CMK (cell line): ENCODE data around the gene GZMB.
"Not testable (repeated sequence)": the region's sequence is repeated elsewhere in the genome, so short reads cannot be mapped to it uniquely, and the experiment has no call there.

Source experiments
- DNase-seq: peaks from one replicate; pipeline ENCODE4 v3.0.0-alpha.2; 2010; ENCODE audit warnings: low read depth

GZMB gene

DNA sequence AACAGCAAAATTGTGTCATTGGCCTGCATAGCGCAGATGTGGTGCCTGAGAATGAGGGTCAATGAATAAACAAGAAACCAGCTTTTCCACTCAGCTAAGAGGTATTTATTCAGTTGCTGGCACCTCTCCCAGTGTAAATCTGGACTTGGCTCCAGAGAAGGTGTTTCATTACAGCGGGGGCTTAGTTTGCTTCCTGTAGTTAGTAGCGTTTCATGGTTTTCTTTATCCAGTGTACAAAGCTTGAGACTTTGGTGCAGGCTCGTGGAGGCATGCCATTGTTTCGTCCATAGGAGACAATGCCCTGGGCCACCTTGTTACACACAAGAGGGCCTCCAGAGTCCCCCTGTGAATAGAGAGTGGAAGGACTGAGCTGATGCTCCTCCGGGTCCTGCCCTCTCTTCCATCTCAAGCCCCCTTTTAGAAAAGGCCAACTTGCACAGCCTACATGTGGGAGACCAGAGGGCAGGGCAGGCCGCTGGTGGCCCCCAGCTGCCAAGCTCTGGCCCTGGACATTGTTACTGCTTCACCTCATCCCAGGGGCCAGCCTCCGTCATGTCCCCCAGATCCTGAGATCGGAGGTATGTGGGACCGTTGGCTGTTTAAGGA lies 3.0 kb downstream of the GZMB start:
- DNase-seq = no peak

DNA sequence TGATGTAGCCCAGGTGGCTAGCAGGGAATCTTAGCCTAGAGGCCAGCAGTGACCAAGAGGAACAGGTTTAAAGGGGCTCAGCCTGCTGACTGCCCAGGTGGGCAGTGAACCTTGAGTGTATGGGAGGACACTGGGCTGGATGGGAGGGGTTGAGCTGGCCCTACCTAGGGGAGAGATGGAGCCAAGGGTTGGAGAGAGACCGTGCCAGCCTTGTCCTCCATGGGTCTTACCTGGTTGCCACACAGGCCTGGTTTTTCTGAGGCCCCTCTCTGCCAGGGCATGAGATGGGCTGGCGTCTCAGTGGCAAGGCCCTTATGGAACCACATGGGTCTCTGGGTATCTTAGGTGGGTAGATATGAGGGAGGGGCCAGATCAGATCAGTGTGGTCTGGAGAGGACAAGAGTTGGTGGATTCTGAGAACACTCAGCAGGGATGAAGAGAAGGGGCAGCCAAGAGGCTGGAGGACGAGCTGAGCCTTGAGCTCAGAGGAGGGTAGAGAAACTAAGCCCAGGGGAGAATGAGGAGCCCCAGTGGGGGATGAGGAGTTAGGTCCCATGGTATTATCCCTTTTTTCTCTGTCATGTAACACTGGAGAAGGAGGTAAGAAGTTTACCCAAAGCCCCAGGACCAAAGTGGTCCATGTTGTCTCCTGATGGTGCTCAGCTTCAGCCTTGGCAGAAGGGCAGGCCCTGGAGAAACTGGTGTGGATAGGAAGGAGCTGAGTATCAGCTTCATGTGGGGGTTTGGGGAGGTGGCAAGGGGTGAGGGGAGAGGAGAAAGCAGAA lies 3.7 kb downstream of the GZMB start:
- no peak for DNase-seq

DNA sequence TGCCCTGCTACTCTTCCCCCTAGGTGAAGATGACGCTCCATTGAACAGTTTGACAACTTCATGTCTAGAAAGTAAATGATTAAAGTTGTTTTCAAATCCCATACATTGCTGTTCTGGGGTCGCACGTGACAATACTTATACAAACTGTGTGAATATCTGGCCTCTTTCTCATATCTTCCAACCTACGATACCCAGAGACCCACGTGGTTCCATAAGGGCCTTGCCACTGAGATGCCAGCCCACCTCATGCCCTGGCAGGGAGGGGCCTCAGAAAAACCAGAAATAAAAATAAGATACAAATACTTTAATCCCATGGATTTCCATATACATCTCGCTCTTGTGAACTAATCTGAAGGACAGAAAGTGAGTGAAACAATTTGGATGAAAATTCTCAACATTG lies 4.5 kb downstream of the GZMB start:
- DNase-seq = no peak

DNA sequence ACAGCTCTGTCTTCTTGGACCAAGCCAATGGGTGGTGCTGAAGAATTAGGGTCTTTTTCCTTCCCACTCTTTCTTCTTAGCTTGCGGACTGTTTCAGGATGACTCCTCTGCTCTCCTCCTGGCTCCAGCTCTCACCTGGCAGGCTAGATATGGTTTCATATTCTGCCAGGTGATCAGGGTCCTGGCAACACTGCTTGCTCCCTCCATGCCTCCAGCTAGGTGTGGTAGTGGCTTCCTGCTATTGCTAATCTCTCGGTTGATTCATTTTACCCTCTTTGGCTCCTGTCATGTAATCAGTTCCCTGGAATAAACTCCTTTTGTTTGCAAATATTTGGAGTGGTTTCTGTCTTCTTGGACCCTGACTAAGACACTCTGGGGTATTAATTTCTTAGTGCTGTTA lies 20.2 kb downstream of the GZMB start:
- no peak for DNase-seq

DNA sequence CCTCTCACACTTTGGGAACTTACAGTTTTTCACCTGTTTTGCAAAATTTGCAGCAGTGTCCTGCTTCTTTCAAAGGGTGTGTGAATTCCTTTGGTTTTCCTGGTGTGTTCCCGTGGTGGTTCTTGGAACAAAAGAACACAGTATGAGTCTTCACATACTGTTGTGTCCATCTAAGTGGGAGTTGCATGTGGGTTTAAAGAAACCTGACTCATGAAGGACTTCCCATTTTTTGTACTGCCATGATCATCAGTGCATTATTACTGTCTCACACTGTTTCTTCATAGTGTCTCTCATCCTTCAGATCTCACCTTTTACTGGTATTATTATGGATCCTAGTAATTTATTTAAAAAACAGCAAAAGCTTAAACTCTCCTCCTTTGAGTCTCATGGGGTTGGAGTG lies 20.7 kb downstream of the GZMB start:
- no peak for DNase-seq

DNA sequence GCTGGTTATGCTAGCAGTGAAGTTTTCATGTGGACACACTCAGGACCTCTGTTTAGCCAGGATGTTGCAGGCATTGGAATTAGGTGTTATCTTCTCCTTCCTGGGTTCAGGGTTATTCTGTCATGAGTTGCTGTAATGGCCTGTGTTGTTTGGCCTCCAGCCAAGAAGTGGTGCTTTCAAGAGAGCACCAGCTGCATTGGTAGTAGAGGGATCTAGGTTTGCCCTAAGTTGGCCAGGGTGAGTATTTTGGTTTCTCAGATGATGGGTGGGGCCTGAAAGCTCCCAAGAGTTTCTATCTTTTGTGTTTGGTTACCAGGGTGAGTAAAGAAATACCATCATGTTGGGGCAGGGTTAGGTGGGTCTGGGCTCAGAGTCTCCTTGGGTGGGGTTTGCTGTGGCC lies 21.8 kb downstream of the GZMB start:
- no peak for DNase-seq

DNA sequence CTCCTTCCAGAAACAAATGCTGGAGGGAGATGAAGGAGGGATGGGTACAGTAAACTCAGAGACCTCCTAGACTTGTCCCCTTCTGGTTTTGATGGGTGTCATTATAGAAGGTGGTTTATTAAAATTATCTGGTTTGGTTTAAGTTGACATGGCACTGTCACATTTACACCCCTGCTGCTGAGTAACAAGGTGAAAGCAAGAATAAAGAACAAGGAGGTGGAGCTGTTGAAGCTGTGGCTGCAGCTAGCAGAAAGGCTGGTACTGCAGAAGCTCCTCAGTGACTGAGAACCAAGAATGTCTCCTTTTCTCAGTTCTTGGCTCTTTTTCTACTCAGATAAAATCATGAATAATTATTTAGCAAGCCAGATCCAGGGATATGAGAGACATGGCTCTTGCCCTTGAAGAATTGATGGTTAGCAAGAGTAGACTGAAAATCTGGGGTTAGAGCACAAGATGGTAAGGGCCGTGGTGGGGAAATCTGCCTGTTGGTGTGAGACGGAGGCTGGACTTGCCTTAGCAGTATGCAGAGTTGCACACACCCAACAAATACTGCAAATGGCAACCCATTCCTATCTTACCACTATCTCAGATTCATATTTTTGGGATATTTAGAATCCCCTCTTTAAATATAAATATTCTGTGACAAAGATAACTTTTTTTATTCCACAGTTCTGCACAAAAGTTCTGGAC lies 24.2 kb downstream of the GZMB start, which contains the start of gene GZMH:
Gene GZMH, minus strand, starts transcription at position 31 of the 690 bp plus-strand sequence. CDS start 72 bp downstream, outside the sequence.
- DNase-seq = no peak

DNA sequence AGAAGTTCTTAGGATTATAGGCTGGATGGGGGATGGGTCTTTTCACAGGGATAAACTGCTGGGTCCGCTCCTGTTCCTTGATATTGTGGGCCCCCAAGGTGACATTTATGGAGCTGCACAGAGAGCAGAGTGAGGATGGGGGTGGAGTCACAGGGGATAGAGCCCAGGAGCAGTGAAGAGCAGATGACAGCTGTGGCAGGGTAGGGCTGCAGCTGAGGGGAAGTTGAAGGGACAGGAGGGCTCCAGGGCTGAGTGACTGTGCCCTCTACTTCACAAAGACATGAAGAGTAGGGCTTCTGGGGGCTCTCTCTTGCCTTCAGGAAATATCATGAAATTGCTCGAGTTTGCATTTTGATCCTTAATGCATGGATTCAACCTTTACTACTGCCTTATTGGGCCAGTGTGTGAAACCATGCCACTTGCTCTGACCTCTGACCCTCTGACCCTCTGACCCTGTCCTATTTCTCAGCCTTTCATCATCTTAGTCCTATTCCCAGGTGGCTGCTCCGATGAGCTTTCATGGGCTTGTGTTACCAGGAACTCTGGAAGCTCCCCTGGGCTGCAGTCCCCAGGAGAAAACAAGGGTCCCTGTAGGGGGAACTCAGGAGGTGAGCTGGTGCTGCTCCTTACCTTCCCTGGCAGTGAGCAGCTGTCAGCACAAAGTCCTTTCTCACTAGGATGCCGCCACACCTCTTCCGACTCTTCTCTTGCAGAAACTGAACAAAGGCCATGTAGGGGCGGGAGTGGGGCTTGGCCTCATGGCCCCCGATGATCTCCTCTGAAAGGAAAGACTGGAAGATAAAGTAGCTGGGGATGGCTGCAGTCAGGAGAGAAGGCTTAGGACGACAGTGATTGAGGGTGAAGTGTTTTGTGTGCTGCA lies 26.1 kb downstream of the GZMB start:
- no peak for DNase-seq

DNA sequence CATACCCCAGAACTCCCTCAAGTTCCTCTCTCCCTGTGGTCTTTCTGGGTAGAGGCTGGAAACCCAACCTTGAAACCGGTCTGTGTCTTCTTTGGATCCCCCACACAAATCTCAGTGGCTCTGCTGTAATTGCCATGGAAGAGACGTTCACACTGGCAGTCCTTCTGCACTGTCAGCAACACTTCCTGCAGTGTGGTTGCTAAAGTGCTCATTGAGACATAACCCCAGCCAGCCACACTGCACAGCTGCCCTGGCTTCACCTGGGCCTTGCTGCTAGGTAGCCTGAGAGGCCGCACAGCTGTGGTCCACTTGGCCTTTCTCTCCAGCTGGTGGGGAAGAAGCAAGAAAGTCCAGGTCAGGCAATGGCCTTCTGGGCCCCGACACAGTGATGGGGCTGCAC lies 26.9 kb downstream of the GZMB start:
- DNase-seq = no peak

DNA sequence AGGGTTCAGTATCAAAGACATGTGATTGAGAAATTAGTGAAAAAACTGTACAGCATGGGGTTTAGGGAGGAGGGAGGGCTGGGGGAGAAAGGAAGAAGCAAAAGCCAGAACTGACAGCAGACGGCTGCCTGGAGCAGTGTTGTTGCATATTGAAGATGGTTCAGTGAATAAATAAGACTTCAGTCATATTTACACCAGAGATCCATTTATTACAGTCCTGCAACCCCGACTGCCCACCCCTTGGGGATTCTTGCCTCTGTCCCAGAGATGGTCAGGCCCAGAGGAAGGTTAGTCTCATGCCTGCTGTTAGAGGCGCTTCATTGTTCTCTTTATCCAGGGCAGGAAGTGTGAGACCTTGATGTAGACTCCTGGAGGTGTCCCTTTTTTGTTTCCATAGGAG lies 27.7 kb downstream of the GZMB start:
- no peak for DNase-seq

DNA sequence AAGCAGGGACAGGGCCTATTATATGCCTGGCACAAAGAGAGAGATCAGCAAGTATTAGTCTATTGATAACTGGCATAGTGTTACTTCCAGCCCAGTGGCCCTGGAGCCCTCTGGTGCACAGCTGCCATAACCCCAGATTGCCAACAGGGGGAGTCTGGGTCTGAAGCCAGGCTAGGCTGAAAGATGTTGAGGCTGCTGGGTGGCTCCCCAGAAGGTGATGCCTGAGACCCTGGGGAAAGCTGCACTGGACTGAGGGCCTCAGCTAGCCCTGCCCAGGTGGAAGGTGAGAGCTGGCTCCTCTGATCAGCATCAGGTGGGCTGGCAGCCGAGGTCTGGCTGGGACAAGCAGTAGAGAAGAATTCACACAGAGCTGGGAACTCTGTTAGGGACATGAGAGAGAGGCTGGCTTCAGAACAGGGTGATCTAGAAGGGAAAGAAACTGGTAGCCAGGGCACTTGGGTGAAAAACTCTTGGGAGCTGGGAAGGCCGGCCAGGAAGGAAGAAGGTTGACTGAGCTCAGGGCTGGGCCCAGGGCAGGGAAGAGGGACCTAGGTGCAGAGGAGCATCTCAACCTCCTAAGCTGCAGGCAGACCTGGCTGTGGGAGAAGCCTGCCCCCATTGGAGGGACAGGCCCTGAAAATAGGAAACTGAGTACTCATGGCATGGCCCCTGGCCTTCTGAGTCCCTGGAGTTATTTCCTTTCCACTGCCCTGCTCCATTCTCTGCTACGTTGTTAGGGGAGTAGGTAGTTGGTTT lies 28.4 kb downstream of the GZMB start:
- peak; percentile 14 for DNase-seq

DNA sequence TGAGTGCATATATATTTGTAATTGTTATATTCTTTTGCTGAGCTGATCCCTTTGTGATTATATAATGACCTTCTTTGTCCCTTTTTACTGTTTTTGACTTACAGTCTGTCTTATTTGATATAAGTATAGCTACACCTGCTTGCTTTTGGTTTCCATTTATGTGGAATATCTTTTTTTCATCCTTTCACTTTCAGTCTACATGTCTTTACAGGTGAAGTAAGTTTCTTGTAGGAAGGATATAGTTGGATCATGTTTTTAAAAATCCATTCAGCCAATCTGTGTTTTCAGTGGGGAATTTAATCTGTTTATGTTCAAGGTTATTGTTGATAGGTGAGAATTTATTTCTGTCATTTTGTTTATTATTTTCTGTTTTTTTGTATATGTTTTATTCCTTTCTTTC lies 36.6 kb downstream of the GZMB start:
- DNase-seq = no peak

DNA sequence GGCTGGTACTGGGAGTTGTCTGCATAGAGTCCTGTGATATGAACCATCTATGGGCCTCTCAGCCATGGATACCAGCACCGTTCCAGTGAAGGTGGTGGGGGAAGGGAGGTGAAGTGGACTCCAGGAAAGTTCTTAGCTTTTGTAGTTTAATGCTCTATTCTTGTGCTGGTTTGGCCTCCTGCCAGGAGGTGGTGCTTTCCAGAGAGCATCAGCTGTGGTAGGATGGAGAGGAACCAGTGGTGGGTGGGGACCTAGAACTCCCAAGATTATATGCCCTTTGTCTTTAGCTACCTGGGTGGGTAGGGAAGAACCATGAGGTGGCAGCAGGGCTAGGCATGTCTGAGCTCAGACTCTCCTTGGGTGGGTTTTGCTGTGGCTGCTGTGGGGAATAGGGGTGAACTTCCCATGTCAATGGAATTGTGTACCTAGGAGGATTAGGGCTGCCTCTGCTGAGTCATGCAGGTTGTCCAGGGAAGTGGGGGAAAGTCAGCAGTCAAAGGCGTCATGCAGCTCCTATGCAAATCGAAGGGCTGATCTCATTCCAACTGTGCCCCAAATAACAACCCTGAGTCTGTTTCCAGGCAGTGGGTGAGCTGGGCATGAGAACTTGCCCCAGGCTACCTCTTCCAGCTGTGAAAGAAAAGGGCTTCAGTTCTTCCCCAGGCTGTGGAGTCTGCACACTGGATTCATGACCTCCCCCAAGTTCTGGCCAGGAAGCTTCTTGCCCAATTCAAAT lies 38.7 kb downstream of the GZMB start:
- DNase-seq = no peak

DNA sequence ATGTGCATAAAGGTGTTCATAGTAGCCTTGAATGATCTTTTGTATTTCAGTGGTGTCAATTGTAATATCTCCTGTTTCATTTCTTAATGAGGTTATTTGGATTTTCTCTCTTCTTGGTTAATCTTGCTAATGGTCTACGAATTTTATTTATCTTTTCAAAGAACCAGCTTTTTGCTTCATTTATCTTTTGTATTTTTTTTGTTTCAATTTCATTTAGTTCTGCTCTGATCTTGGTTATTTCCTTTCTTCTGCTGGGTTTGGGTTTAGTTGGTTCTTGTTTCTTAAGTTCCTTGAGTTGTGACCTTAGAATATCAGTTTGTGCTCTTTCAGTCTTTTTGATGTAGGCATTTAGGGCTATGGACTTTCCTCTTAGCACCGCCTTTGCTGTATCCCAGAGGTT lies 43.0 kb downstream of the GZMB start:
- not testable (repeated sequence) for DNase-seq

DNA sequence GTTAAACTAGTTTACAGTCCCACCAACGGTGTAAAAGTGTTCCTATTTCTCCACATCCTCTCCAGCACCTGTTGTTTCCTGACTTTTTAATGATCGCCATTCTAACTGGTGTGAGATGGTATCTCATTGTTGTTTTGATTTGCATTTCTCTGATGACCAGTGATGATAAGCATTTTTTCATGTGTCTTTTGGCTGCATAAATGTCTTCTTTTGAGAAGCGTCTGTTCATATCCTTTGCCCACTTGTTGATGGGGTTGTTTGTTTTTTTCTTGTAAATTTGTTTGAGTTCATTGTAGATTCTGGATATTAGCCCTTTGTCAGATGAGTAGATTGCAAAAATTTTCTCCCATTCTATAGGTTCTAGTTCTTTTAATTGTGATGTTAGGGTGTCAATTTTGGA lies 49.6 kb downstream of the GZMB start:
- DNase-seq = not testable (repeated sequence)
